ENCODE measurements around the gene PRAMEF12.
"Not testable (repeated sequence)": the region's sequence is repeated elsewhere in the genome, so short reads cannot be mapped to it uniquely, and the experiment has no call there.

Gene PRAMEF12

GRCh38 chr1:12776801-12777557 is 3.4 kb downstream of the PRAMEF12 start:
- H3K36me3 ChIP-seq (ENCODE audit: control insufficient read depth, insufficient read depth, low read length) = no peaks in the 10 kb centered on the region
- DNase-seq (ENCODE audit: extremely low read depth, insufficient read length) = no peak
- no peak for TF ChIP-seq CTCF (IDR thresholded peaks at IDR 0.05; ENCODE audit: insufficient read depth, low read length, poor library complexity, severe bottlenecking)
- H3K27me3 ChIP-seq (replicated peaks; ENCODE audit: control insufficient read depth, insufficient read depth, low read length) = no peaks in the 10 kb centered on the region; the same call in 1 of the 2 replicates
- no peak overlapping the region for H3K4me3 ChIP-seq (replicated peaks; ENCODE audit: low read depth, low read length)

- Histone ChIP-seq H3K36me3 (ENCODE audit: control insufficient read depth, insufficient read depth, low read length) (no peaks in the 10 kb centered on the region), H3K4me3 (replicated peaks; ENCODE audit: low read depth, low read length) (no peak overlapping the region), H3K27me3 (replicated peaks; ENCODE audit: control insufficient read depth, insufficient read depth, low read length) (no peaks in the 10 kb centered on the region; the same call in 1 of the 2 replicates)
- TF ChIP-seq CTCF (IDR thresholded peaks at IDR 0.05; ENCODE audit: insufficient read depth, low read length, poor library complexity, severe bottlenecking) = no peak
- DNase-seq (ENCODE audit: extremely low read depth, insufficient read length) = no peak
These were observed 4.5 kb downstream of the PRAMEF12 start for GRCh38 chr1:12778061-12778460.

- DNase-seq (ENCODE audit: extremely low read depth, insufficient read length) = no peak
- no peak for TF ChIP-seq CTCF (IDR thresholded peaks at IDR 0.05; ENCODE audit: insufficient read depth, low read length, poor library complexity, severe bottlenecking)
- H3K36me3 ChIP-seq (ENCODE audit: control insufficient read depth, insufficient read depth, low read length) = no peaks in the 10 kb centered on the region
- H3K27me3 ChIP-seq (replicated peaks; ENCODE audit: control insufficient read depth, insufficient read depth, low read length) = no peaks in the 10 kb centered on the region; the same call in 1 of the 2 replicates
- H3K4me3 ChIP-seq (replicated peaks; ENCODE audit: low read depth, low read length) = no peak overlapping the region
These were observed 5.4 kb downstream of the PRAMEF12 start for GRCh38 chr1:12778907-12779306.

GRCh38 chr1:12781488-12781887 is 8.0 kb downstream of the PRAMEF12 start:
- not testable (repeated sequence) for DNase-seq (ENCODE audit: extremely low read depth, insufficient read length); H3K27me3 ChIP-seq (replicated peaks; ENCODE audit: control insufficient read depth, insufficient read depth, low read length); H3K4me3 ChIP-seq (replicated peaks; ENCODE audit: low read depth, low read length); H3K36me3 ChIP-seq (ENCODE audit: control insufficient read depth, insufficient read depth, low read length)

GRCh38 chr1:12783783-12784182 is 10.2 kb downstream of the PRAMEF12 start:
- not testable (repeated sequence) for H3K36me3 ChIP-seq (ENCODE audit: control insufficient read depth, insufficient read depth, low read length); DNase-seq (ENCODE audit: extremely low read depth, insufficient read length); H3K27me3 ChIP-seq (replicated peaks; ENCODE audit: control insufficient read depth, insufficient read depth, low read length)

GRCh38 chr1:12784729-12785128 is 11.2 kb downstream of the PRAMEF12 start:
- not testable (repeated sequence) for H3K4me3 ChIP-seq (replicated peaks; ENCODE audit: low read depth, low read length); H3K36me3 ChIP-seq (ENCODE audit: control insufficient read depth, insufficient read depth, low read length); H3K27me3 ChIP-seq (replicated peaks; ENCODE audit: control insufficient read depth, insufficient read depth, low read length); DNase-seq (ENCODE audit: extremely low read depth, insufficient read length)

More at GRCh38 chr1:12783783-12784182, 10.2 kb downstream of the PRAMEF12 start:
- not testable (repeated sequence) for H3K4me3 ChIP-seq (replicated peaks; ENCODE audit: low read depth, low read length)

GRCh38 chr1:12791097-12791496 is 17.6 kb downstream of the PRAMEF12 start, which contains the start of gene PRAMEF1:
Gene PRAMEF1 (plus strand): TSS chr1:12791397. CDS start chr1:12793228, 1,831 bp downstream.
- H3K27me3 ChIP-seq (replicated peaks; ENCODE audit: control insufficient read depth, insufficient read depth, low read length); H3K4me3 ChIP-seq (replicated peaks; ENCODE audit: low read depth, low read length); H3K36me3 ChIP-seq (ENCODE audit: control insufficient read depth, insufficient read depth, low read length); DNase-seq (ENCODE audit: extremely low read depth, insufficient read length): not testable (repeated sequence)

- DNase-seq (ENCODE audit: extremely low read depth, insufficient read length) = no peak
- Histone ChIP-seq H3K27me3 (replicated peaks; ENCODE audit: control insufficient read depth, insufficient read depth, low read length) (no peaks in the 10 kb centered on the region), H3K36me3 (ENCODE audit: control insufficient read depth, insufficient read depth, low read length) (no peaks in the 10 kb centered on the region), H3K4me3 (replicated peaks; ENCODE audit: low read depth, low read length) (no peak overlapping the region)
- TF ChIP-seq CTCF (IDR thresholded peaks at IDR 0.05; ENCODE audit: insufficient read depth, low read length, poor library complexity, severe bottlenecking) = no peak
These were observed 25.4 kb downstream of the PRAMEF12 start for GRCh38 chr1:12798911-12799310.

All from GM06990 (cell line).